Measurements from ENCODE around the gene PRKAR2A. TPM values are rescaled to one million over a fixed set of nuclear protein-coding genes. Genes with fewer than 3 reads are reported as not detected.

Gene PRKAR2A
- total RNA-seq, 1 experiment from 2014 or later = 54.2 TPM

DNA sequence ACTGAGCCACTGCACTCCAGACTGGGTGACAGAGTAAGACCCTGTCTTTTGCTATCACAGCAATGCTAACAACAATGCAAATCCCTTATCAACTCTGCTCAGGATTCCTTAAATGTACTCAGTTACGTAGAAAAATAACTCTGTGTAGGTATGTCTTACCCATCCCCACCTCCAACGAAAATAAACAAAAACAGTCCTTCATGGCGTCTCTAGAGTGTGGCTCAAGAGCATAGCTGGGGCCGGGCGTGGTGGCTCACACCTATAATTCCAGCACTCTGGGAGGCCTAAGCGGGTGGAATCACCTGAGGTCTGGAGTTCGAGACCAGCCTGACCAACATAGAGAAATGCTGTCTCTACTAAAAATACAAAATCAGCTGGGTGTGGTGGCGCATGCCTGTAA lies 148.8 kb downstream of the PRKAR2A start:
- H3K4me1 ChIP-seq (replicated peaks; ENCODE audit: insufficient read depth) = peaks cover 16% of the 10 kb centered on the region
- no peaks in the 10 kb centered on the region for H3K27me3 ChIP-seq (ENCODE audit: insufficient read depth, low read depth)
- no peak for TF ChIP-seq EZH2 (IDR thresholded peaks at IDR 0.05; ENCODE audit: low read depth)
- TF ChIP-seq, protein P1, sequence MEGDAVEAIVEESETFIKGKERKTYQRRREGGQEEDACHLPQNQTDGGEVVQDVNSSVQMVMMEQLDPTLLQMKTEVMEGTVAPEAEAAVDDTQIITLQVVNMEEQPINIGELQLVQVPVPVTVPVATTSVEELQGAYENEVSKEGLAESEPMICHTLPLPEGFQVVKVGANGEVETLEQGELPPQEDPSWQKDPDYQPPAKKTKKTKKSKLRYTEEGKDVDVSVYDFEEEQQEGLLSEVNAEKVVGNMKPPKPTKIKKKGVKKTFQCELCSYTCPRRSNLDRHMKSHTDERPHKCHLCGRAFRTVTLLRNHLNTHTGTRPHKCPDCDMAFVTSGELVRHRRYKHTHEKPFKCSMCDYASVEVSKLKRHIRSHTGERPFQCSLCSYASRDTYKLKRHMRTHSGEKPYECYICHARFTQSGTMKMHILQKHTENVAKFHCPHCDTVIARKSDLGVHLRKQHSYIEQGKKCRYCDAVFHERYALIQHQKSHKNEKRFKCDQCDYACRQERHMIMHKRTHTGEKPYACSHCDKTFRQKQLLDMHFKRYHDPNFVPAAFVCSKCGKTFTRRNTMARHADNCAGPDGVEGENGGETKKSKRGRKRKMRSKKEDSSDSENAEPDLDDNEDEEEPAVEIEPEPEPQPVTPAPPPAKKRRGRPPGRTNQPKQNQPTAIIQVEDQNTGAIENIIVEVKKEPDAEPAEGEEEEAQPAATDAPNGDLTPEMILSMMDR (conservative IDR thresholded peaks at IDR 0.05) = no peak
- DNase-seq = no peak
- intact Hi-C loops (cut with micrococcal nuclease; ENCODE audit: unreplicated experiment) = no loop called here
- BruUV-seq (replicated peaks) = no TSS peak
- peaks cover 3% of the 10 kb centered on the region for H3K36me3 ChIP-seq (ENCODE audit: low read depth)
- no peak overlapping the region for H3K4me3 ChIP-seq
- no peak overlapping the region for H3K4me2 ChIP-seq
- H3K27ac ChIP-seq = no peak overlapping the region
- peaks cover 93% of the 10 kb centered on the region for H4K20me1 ChIP-seq (ENCODE audit: insufficient read depth)
- H3F3A ChIP-seq (ENCODE audit: insufficient read depth, low read depth) = peaks cover 43% of the 10 kb centered on the region
- H2AFZ ChIP-seq = no peak overlapping the region
- H3K79me2 ChIP-seq (ENCODE audit: low read depth) = peaks cover 80% of the 10 kb centered on the region
- no peaks in the 10 kb centered on the region for H3K9me2 ChIP-seq (ENCODE audit: insufficient read depth)
- ChIA-PET POLR2A (ENCODE audit: unreplicated experiment) (no interaction called here), CTCF (no interaction called here)
- no peaks in the 10 kb centered on the region for H3K9me3 ChIP-seq (ENCODE audit: insufficient read depth, low read depth)

DNA sequence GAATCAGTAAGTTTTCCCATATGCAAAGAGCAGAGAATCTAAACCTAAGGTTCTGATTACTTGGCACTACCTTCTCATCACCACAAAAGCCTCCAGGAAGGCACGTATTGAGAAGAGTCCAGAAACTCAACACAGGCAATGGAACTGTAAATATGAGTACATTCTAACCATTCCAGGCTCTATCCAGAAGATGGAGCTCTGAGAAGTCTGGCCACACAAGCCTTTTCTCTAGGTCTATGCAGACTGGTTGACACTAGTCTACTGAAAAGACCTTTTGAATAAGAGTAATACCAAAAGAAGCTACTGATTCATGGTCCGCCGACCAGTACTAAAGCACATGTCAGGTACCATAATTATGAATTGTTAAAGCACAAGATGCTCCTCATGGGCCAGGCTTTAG lies 149.7 kb downstream of the PRKAR2A start:
- Histone ChIP-seq H3K36me3 (ENCODE audit: low read depth) (peaks cover 10% of the 10 kb centered on the region), H3K27ac (no peak overlapping the region), H3K4me3 (no peak overlapping the region), H4K20me1 (ENCODE audit: insufficient read depth) (peaks cover 94% of the 10 kb centered on the region), H3K27me3 (ENCODE audit: insufficient read depth, low read depth) (no peaks in the 10 kb centered on the region), H3K79me2 (ENCODE audit: low read depth) (peaks cover 80% of the 10 kb centered on the region), H3F3A (ENCODE audit: insufficient read depth, low read depth) (peaks cover 43% of the 10 kb centered on the region), H3K9me3 (ENCODE audit: insufficient read depth, low read depth) (no peaks in the 10 kb centered on the region), H3K4me2 (no peak overlapping the region), H3K9me2 (ENCODE audit: insufficient read depth) (no peaks in the 10 kb centered on the region), H2AFZ (no peak overlapping the region), H3K4me1 (replicated peaks; ENCODE audit: insufficient read depth) (peaks cover 18% of the 10 kb centered on the region)
- no peak for TF ChIP-seq EZH2 (IDR thresholded peaks at IDR 0.05; ENCODE audit: low read depth)
- TF ChIP-seq, protein P1 (conservative IDR thresholded peaks at IDR 0.05) = no peak
- BruUV-seq (replicated peaks) = no TSS peak
- CTCF ChIA-PET = no interaction called here
- POLR2A ChIA-PET (ENCODE audit: unreplicated experiment) = no interaction called here
- intact Hi-C loops (cut with micrococcal nuclease; ENCODE audit: unreplicated experiment) = no loop called here
- DNase-seq = no peak

DNA sequence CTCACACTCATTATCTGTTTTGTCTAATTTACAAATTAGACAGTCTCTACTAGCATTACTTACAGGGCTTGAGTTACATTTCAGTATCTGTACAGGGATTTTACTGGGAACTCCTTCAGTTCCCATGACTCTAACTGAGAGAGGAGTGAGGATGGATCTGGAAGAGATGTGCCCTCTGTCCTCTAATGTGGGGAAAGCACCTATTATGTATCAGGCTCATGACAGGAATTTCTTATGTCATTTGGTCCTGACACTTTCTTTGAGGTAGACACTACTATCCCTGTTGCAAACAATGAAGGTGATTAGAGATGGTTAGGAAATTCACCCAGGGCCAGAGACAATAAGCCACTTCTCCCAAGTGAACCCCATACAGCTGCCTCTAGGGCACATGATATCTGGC lies 151.1 kb downstream of the PRKAR2A start:
- Histone ChIP-seq H3K4me3 (no peak overlapping the region), H3K27ac (0 out of 2 replicates have a peak overlapping the region, but pooled peaks have one; percentile 29), H3K79me2 (ENCODE audit: low read depth) (peaks cover 73% of the 10 kb centered on the region), H3K36me3 (ENCODE audit: low read depth) (peaks cover 13% of the 10 kb centered on the region), H4K20me1 (ENCODE audit: insufficient read depth) (peaks cover 89% of the 10 kb centered on the region), H3K4me1 (replicated peaks; ENCODE audit: insufficient read depth) (peaks cover 18% of the 10 kb centered on the region), H3K27me3 (ENCODE audit: insufficient read depth, low read depth) (no peaks in the 10 kb centered on the region), H3F3A (ENCODE audit: insufficient read depth, low read depth) (peaks cover 45% of the 10 kb centered on the region), H3K9me2 (ENCODE audit: insufficient read depth) (no peaks in the 10 kb centered on the region), H3K4me2 (no peak overlapping the region), H3K9me3 (ENCODE audit: insufficient read depth, low read depth) (no peaks in the 10 kb centered on the region), H2AFZ (no peak overlapping the region)
- BruUV-seq (replicated peaks) = no TSS peak
- TF ChIP-seq EZH2 (IDR thresholded peaks at IDR 0.05; ENCODE audit: low read depth) = no peak
- TF ChIP-seq, protein P1 (conservative IDR thresholded peaks at IDR 0.05) = no peak
- CTCF ChIA-PET = no interaction called here
- DNase-seq = no peak
- POLR2A ChIA-PET (ENCODE audit: unreplicated experiment) = no interaction called here
- intact Hi-C loops (cut with micrococcal nuclease; ENCODE audit: unreplicated experiment) = no loop called here

Other genes starting within 250 kb of the PRKAR2A start
- 255 and 264 TPM in 2 replicates for gene UQCRC1, start 238.2 kb downstream of the PRKAR2A start, total RNA-seq (2021)
- not detected in 2 replicates for gene TMEM89, start 226.1 kb downstream of the PRKAR2A start, total RNA-seq (2021)
- 16.5 and 18.7 TPM in 2 replicates for gene SLC26A6, start 212.4 kb downstream of the PRKAR2A start, total RNA-seq (2021)
- gene CELSR3, start 185.0 kb downstream of the PRKAR2A start, total RNA-seq (2021) = 9.9 and 11.6 TPM in 2 replicates
- 40.0 and 53.3 TPM in 2 replicates for gene NCKIPSD, start 162.0 kb downstream of the PRKAR2A start, total RNA-seq (2021)
- 123 and 144 TPM in 2 replicates for gene IP6K2, start 130.7 kb downstream of the PRKAR2A start, total RNA-seq (2021)
- gene SLC25A20, start 51.0 kb upstream of the PRKAR2A start, total RNA-seq (2021) = 2.9 and 4.9 TPM in 2 replicates
- 86.1 and 96.8 TPM in 2 replicates for gene ARIH2, start 71.0 kb upstream of the PRKAR2A start, total RNA-seq (2021)
- gene P4HTM, start 142.4 kb upstream of the PRKAR2A start, total RNA-seq (2021) = 49.1 and 57.1 TPM in 2 replicates
- 157 and 159 TPM in 2 replicates for gene WDR6, start 159.5 kb upstream of the PRKAR2A start, total RNA-seq (2021)
- gene DALRD3, start 170.7 kb upstream of the PRKAR2A start, total RNA-seq (2021) = 27.7 and 35.9 TPM in 2 replicates
- 32.9 and 38.8 TPM in 2 replicates for gene NDUFAF3, start 174.2 kb upstream of the PRKAR2A start, total RNA-seq (2021)
- 190 and 222 TPM in 2 replicates for gene IMPDH2, start 181.5 kb upstream of the PRKAR2A start, total RNA-seq (2021)
- 84.8 and 87.5 TPM in 2 replicates for gene QRICH1, start 246.2 kb upstream of the PRKAR2A start, total RNA-seq (2021)

Measured in PC-9 (cell line).